HCEC 1CT (cell line): ENCODE measurements around the gene NHLH2.

ENCODE experiments used
- DNase-seq: peaks from one replicate; pipeline ENCODE4 v3.0.0-alpha.2; 2017

NHLH2 gene

GRCh38 chr1:115796897-115797296 lies 44.0 kb downstream of the NHLH2 start:
- DNase-seq, result no peak

GRCh38 chr1:115796036-115796435 lies 44.9 kb downstream of the NHLH2 start:
- DNase-seq, result no peak

GRCh38 chr1:115794976-115795639 lies 45.8 kb downstream of the NHLH2 start:
- DNase-seq, result no peak

GRCh38 chr1:115793162-115793561 lies 47.8 kb downstream of the NHLH2 start:
- DNase-seq, result no peak

- DNase-seq, result no peak
Measured at GRCh38 chr1:115791816-115792215, 49.1 kb downstream of the NHLH2 start.

DNA sequence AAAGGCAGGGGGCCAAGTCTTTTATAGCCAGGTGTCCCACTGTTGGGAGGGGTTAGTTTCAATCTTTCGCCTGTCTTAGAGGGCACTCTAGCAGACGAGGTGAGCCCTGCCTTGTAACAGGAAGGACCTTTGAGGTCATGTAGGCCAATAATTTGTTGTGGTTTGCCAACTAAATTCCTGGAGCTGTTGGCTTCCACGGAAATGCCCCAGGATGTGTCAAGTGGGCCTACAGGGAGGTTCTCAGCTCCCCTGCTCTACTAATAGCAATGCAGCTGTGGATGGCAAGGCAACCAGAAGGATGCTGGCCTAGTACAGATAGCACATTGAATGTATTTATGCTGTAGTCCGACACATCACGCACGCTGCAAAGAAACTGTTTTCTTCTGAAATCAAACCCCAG lies 50.1 kb downstream of the NHLH2 start:
- DNase-seq, result no peak

- no peak for DNase-seq
Measured at GRCh38 chr1:115790356-115790755, 50.6 kb downstream of the NHLH2 start.
